Measurements from ENCODE around the gene DPP3. TPM values are rescaled to one million over a fixed set of nuclear protein-coding genes. Genes with fewer than 3 reads are reported as not detected.
A peak's percentile ranks its signal among the peaks of the same experiment; 100 is the strongest.

DPP3 gene
- total and polyA plus RNA-seq, 2 experiments from 2014 or later = 21.9 to 44.9 TPM

DNA sequence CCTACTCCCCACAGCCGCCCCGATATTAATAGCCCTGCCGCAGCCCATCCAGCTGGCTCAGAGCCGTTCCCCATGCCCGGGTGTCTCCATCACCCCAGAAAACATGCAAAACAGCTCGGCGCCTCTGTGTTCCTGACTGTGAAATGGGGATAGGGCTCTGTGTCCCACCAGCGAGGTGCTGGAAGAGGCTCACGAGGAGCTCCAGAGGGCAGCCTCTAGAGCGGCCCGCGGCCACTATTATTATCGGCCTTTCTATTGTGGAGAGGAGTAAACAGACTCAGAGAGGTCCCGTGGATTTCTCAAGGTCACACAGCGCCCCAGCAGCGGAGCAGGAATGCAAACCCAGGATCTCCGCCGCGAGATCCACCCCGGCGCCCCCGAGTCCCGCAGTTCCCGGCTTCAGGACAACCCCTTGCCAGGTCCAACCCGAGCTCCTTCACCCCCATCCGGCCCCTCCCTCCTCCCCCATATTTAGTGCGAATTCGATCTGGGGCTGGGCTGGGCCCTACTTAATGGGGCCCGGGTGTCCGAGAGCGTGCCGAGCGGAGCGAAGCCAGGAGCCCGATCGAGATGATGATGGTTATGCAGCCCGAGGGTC lies 66.2 kb downstream of the DPP3 start, which contains the start of gene ACTN3:
ACTN3 (plus strand) TSS at position 536 of the 598 bp plus-strand sequence; CDS start at position 571, 35 bp downstream.
- no peaks in the 10 kb centered on the region for H3K27me3 ChIP-seq
- peak within 1 kb of the TSS; percentile 71 for H3K4me3 ChIP-seq
- no peaks in the 10 kb centered on the region for H3K36me3 ChIP-seq
- H3K4me1 ChIP-seq (ENCODE audit: low read depth) = peaks cover 4% of the 10 kb centered on the region
- H3K9me3 ChIP-seq (ENCODE audit: low read depth) = no peaks in the 10 kb centered on the region
- peak; percentile 41 to 92 for DNase-seq (ENCODE audit: low read depth in 1 of 2, low spot score in 1 of 2)
- H3K27ac ChIP-seq = peak within 1 kb of the TSS; percentile 78
- TF ChIP-seq, protein P1, sequence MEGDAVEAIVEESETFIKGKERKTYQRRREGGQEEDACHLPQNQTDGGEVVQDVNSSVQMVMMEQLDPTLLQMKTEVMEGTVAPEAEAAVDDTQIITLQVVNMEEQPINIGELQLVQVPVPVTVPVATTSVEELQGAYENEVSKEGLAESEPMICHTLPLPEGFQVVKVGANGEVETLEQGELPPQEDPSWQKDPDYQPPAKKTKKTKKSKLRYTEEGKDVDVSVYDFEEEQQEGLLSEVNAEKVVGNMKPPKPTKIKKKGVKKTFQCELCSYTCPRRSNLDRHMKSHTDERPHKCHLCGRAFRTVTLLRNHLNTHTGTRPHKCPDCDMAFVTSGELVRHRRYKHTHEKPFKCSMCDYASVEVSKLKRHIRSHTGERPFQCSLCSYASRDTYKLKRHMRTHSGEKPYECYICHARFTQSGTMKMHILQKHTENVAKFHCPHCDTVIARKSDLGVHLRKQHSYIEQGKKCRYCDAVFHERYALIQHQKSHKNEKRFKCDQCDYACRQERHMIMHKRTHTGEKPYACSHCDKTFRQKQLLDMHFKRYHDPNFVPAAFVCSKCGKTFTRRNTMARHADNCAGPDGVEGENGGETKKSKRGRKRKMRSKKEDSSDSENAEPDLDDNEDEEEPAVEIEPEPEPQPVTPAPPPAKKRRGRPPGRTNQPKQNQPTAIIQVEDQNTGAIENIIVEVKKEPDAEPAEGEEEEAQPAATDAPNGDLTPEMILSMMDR (IDR thresholded peaks at IDR 0.05; ENCODE audit: low read depth, low read length) = no peak

DNA sequence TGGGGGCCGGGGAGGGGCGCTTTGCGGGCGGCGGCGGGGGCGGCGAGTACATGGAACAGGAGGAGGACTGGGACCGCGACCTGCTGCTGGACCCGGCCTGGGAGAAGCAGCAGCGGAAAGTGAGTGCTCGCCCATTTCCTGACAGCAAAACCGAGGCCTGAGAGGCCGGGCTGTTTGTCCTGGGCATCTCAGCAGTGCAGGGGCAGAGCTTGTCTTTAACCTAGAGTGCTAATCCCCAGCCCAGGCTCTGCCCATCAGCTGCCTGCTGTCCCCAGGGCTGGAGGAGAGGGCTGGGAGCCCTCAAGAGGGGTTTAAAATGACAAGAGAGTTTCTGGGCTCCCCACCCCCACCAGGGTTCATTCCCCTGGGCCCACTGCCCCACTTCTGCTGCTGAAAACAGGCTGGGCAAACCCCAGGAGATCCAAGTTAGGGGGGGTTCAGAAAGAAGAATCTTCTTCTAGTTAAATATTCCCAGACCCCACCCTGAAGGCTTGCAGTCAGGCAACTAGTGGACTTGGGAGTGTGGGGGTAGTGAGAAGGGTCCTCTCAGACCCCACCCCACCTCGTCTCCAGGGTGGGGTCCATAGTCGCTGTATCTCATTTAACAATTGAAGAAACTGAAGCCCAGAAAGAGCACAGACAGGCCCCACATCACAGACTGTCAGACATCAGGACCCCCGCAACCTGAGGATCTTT lies 66.9 kb downstream of the DPP3 start:
- Histone ChIP-seq H3K4me1 (ENCODE audit: low read depth) (peaks cover 4% of the 10 kb centered on the region), H3K4me3 (peak overlapping the region; percentile 71), H3K9me3 (ENCODE audit: low read depth) (no peaks in the 10 kb centered on the region), H3K27me3 (no peaks in the 10 kb centered on the region), H3K36me3 (no peaks in the 10 kb centered on the region), H3K27ac (peak overlapping the region; percentile 78)
- DNase-seq (ENCODE audit: low read depth in 1 of 2, low spot score in 1 of 2) = no peak
- TF ChIP-seq, protein P1 (IDR thresholded peaks at IDR 0.05; ENCODE audit: low read depth, low read length) = no peak

DNA sequence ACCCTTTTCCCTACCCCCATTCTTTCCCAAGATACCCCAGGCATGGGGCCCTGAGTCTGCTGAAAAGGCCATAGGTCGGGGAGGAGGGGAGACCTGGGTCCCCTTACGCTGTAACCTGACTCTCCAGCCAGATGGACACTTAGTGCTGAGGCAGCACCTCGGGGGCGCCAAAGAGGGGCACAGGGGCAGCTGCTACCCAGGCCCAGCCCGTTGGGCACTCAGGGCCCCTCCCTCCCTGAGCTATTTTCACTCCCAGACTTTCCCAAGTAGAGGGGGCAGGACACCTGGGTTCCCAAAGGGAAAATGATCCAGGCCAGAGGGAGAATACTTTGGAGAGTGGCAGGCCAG lies 67.4 kb downstream of the DPP3 start:
- H3K4me3 ChIP-seq = peak overlapping the region; percentile 71

DNA sequence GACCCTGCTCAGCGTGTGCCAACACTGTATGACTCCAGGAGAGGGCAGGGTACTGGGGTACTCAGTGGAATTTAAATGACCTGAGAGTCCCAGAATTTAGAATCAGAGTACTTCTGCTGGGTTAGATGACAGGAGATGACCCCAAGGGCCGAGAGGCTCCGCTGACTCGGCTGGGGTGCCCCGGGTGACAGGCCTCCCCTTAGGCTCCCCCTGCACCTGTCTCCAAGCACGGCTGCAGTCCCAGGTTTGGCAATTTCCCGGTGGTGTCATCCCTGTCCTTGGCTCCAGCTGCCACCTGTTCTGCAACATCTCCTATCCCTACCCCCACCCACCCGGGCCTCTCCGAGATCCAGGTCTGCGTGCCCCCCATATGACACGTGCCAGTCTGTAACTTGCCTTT lies 67.8 kb downstream of the DPP3 start:
- H3K4me1 ChIP-seq (ENCODE audit: low read depth) = peaks cover 4% of the 10 kb centered on the region
- TF ChIP-seq, protein P1 (IDR thresholded peaks at IDR 0.05; ENCODE audit: low read depth, low read length) = no peak
- no peaks in the 10 kb centered on the region for H3K27me3 ChIP-seq
- peak overlapping the region; percentile 78 for H3K27ac ChIP-seq
- no peaks in the 10 kb centered on the region for H3K36me3 ChIP-seq
- H3K9me3 ChIP-seq (ENCODE audit: low read depth) = no peaks in the 10 kb centered on the region
- H3K4me3 ChIP-seq = peak overlapping the region; percentile 71
- DNase-seq (ENCODE audit: low read depth in 1 of 2, low spot score in 1 of 2) = no peak

More for the DNA sequence above, 67.4 kb downstream of the DPP3 start:
- H3K9me3 ChIP-seq (ENCODE audit: low read depth) = no peaks in the 10 kb centered on the region
- peak overlapping the region; percentile 78 for H3K27ac ChIP-seq
- TF ChIP-seq, protein P1 (IDR thresholded peaks at IDR 0.05; ENCODE audit: low read depth, low read length) = no peak
- no peaks in the 10 kb centered on the region for H3K36me3 ChIP-seq
- DNase-seq (ENCODE audit: low read depth in 1 of 2, low spot score in 1 of 2) = peak in 1 of 2 donors; percentile 80
- H3K4me1 ChIP-seq (ENCODE audit: low read depth) = peaks cover 4% of the 10 kb centered on the region
- H3K27me3 ChIP-seq = no peaks in the 10 kb centered on the region

DNA sequence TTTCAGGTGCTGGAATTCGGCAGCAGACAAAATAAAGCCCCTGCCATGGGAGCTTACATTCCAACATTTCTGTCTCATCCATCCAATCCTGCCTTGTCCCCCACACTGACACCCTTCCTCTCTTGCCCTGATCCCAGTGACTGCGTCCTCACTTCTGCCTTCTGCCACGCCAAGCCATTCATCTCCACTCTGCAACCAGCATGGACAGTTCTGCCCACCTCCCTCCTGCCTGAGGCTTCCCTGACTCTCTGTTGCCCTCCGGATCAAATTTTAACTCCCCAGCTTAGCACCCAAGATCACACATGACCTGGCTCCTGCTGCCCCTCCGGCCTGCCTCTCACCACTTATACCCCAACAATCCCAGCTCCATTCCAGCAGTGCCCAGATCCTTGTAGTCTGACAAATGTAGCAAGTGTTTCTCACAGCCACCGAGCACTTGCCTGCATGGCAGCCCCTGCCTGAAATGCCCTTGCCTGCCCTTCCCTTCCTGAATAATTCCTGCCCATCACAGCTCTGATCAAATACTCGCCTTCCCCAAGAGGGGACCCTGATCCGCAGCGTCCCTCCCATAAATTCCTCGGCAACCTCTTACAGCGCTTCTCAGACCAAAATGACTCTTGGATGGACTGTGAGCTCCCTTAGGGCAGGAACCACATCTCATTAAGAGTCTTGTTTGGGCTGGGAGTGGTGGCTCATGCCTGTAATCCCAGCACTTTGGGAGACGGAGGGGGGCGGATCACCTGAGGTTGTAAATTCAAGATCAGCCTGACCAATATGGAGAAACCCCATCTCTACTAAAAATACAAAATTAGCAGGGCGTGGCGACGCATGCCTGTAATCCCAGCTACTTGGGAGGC lies 68.8 kb downstream of the DPP3 start:
- Histone ChIP-seq H3K27me3 (no peaks in the 10 kb centered on the region), H3K4me3 (no peak overlapping the region), H3K36me3 (no peaks in the 10 kb centered on the region), H3K27ac (peak overlapping the region; percentile 72), H3K9me3 (ENCODE audit: low read depth) (no peaks in the 10 kb centered on the region), H3K4me1 (ENCODE audit: low read depth) (peaks cover 4% of the 10 kb centered on the region)
- TF ChIP-seq, protein P1 (IDR thresholded peaks at IDR 0.05; ENCODE audit: low read depth, low read length) = no peak
- no peak for DNase-seq (ENCODE audit: low read depth in 1 of 2, low spot score in 1 of 2)

Measured in cardiac muscle cell (in vitro differentiated cells and primary cell).